GM18511 (cell line): ENCODE measurements around the gene RBMS3.

Experiments used
- ATAC-seq: cut with Tn5 transposase; IDR thresholded peaks from one replicate; pipeline ENCODE4 v1.9.1; 2021; ENCODE audit warnings: mild to moderate bottlenecking, moderate library complexity; ENCODE audit not compliant: unreplicated experiment

The RBMS3 gene

DNA sequence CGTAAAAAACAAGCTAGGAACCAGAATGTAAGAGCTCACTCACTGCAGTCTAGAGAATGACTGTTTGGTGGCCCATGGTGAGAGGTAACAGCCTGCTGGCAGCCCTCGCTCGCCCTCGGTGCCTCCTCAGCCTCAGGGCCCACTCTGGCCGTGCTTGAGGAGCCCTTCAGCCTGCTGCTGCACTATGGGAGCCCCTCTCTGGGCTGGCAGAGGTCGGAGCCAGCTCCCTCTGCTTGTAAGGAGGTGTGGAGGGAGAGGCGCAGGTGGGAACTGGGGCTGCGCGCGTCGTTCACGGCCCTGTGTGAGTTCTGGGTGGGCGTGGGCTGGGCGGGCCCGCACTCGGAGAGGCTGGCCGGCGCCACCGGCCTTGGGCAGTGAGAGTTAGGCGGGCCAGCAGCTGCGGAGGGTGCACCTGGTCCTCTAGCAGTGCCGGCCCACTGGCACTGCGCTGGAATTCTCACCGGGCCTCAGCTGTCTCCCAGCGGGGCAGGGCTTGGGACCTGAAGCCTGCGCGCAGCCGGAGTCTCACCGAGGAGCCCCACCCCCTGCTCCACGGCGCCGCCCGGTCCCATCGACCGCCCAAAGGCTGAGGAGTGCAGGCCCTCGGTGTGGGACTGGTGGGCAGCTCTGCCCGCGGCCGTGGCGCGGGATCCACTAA is 420.6 kb downstream of the RBMS3 start:
- ATAC-seq = no peak

DNA sequence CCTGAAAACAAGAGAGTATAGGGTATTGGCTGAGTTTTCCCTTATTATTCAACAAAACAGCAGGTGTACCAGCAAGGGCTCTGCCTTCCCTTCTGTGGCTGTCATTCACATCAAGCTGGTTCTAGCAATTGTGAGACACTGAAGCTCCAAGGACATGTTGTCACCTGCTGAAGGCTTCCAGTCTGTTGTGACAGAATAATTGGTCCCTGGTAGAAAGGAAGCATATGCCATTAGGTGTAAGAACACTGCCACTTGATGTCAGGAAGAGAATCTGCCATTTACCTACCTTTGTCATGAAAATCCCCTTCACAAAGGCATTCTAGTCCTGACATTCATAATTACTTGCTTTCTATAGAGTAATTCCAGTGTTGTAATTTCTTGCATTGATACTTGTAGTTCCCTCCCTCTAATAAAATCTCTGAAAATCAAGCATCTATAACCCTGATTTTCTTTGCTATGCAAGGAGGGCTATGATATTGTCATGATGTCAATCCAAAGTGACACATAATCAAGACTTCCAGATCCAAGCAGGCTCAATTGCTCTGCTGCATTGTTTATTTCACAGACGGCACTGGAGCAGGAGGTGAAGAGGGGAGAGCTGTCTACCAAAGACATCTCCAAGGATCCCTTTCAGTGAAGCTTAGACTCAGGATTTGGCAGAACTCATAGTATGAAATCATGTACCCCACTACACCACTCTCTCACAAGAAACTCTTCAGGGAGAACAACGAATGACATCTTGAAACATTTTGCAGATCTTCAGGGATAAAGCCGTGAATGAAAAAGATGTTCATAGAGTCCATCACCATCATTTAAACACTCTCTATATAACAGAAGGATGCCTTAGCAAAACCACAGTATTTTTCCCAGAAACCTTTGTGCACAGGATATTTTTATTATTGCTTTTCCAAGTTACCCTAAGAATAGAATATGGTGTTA is 425.3 kb downstream of the RBMS3 start:
- no peak for ATAC-seq

DNA sequence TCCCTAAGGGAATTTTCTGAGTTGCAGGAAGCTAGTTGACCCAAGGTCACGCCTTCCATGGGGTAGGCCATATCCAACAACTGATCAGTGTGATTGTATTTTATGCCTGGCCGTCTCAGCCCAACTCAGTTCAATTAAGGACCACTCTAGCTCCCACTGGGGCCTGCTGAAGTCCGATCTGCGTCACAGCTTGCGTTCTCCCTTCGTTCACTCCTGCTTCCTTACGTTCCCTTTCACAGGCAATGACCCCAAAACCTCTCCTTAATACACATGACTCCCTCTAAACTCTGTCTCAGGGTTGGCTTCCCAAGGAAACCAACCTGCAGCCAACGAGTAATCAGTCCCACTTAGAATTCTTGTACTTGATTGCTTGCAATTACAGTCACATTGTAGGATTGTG is 428.0 kb downstream of the RBMS3 start:
- ATAC-seq = no peak

DNA sequence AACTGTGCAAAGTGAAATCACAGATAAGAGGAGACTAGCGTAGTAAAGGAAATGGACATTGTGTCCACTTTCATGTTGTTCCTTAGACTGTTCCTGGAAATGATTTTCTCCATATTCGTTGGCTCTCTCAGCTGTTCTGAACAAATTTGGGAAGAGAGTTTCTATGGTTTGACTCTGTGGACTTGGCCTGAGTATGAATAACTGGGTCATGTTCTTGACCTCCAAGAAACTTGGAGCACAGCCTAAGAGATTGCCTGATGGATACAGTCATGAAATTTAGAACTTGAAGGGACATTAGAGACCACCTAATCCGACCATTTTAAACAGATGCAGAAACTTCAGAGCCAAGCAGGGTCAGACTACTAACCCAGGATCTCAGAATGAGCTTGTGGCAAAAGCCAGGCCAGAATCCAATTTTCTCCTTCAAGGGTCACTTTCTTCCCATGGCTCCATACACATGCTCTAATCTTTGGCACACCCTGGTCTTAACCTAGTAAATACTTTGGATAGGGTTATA is 430.4 kb downstream of the RBMS3 start:
- no peak for ATAC-seq

DNA sequence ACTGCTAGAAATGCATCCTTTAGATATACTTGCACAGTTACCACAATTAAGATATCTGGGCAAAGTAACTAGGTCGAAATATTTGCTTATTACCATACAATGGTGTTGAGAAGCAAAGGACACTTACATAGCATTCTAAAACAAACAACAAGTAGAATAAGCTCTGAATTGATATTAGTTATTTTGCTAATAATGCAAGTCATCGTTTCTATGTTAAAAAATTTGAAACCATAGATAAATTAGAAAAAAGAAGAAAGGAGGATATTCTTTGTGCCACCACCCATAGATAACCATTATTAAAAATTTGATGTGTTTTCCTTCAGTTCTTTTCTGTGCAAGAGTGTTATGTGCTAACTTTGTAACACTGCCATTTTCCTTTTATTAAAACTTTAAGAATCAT is 435.3 kb downstream of the RBMS3 start:
- ATAC-seq = no peak

DNA sequence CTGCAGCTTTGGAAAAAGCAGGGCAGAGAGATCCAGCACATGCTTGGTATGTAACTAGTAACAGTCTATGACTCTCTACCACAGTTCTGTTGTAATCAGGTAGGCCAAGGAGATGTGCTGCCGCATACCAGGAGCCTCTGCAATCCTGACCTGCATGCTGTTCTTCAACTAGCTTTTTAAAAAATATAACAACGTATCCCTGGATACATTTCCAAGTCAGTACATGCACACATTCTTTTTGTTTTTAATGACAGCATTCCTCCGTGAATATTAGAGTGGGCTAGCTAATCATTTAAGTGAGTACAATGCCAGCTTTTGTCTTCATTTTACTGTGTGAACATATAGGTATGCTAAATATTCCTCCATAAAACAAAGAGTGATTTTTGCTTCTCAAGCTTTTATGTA is 437.8 kb downstream of the RBMS3 start:
- ATAC-seq = no peak

DNA sequence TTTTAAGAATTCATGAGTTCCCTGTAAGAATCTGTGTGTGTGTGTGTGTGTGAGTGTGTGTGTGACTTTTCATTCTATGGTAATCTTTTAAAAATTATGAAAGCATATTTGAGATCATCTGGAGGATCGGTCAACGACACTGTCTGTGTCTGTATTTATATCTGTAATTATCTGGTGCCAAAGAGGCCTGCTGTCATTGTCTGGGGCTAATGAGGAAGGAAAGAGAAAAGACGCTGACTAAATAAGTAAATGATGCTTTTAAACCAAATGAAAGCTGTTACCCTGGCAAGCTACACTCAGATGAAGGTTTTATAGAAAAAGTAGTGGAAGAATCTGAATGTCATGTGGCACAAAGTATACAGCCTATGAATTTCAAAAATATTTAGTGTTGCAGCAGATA is 439.8 kb downstream of the RBMS3 start:
- no peak for ATAC-seq

DNA sequence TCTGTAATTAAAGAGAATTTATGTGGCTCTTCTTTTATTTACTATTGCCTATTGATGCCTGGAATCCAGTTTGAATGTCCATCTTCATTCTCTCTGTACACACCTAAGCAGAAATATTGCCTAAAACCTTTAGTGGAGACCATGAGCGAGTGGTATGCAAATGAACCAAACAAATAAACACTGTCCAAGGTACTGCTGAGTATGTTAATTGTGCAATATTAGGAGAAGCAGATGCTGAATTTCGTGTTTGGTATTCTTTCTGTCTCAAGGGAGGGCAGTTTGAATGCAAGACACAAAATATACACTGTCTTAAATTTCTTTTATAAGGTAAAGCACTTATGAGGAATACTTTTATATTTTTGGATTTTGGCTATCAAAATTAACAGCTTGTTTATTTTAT is 440.9 kb downstream of the RBMS3 start:
- no peak for ATAC-seq

DNA sequence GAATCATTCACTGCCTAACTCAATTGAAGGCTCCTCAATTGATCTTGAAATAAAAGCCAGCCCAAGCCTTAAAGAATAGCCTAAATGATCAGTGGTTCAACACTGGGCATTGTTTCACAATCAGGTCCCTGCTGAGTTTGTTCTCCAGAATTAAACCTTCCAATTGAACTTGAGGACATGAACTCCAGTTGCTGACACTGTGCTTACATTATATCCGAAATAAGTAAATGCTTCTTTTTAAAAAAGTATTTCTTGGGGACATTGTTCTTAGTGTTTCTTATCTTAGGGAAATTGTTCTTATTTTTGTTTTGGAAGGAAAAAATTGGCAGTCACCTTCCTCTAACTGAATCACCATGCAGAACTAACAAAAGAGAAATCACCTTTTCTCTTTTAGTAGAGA is 450.2 kb downstream of the RBMS3 start:
- ATAC-seq = no peak

DNA sequence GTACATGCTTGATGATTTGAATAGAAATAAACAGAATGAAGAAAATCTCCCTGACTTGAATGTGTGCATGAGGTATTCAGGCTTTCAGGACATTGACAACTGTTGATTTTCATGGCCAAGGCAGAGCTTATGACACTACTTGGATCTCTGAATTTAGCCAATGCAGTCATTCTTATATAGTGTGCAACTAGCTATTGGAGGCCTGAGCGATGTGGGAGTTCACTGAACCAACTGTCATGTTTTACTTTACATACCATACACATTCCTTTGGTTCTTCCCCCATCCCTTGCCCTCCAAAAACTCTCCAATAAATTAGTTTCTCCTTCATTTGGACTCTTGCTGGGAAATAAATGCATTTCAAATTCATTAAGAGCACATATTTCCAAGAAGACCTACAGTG is 460.4 kb downstream of the RBMS3 start:
- ATAC-seq = no peak

DNA sequence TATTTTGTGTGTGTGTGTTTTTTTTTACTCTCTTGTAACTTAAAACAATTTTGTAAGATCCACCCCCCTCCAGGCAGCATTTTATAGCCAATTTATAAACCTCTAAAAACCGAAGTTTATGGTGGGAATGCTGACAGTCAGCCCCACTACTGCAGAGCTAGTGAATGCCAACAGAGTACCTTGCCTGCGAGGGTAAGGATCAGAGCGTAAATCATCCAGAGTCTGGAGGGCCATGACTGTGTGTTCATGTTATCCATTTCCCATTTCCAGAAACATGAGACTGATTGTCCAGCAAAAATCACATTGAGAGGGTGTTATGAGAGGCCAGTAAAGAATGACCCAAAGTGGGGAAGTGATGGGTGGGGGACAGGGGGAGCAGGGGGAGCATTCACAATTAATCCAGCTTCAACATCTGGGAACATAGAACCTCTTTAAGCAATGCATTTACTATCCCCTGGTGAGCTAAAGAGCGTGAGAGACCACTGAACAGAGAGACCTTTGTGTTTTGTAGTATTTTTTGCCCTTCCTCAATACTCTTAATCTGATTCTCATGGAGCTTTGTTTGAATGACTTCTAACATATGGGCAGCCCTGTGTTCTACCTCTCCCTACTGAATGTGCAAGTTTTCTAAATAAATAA is 464.5 kb downstream of the RBMS3 start:
- ATAC-seq = no peak

DNA sequence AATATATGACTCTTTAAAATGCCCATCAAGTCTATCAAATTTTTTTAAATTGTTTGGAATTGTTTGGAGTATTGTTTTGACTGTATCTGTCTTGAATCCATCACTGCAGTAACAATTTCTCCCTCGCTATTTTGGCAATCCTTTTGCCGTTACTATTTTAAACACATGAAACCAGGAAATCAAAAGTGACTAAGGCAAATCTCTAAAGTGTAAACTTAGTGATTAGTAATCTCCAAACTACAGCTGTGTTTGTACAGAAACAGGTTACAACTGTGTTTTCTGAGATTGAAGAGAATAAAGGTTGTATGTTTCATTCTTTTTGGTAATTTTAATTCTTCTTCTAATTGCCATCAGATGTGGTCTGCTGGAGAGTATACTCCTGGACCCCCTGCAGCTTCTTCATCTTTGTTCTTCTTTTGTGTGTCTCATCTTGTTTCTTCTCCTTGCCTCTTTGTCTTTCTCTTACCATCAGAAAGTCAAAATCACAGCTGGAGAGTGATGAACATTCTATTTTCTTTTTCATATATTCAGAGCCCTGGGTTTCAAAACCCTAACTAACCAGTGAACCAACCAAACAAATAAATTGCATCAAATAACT is 465.4 kb downstream of the RBMS3 start:
- no peak for ATAC-seq

DNA sequence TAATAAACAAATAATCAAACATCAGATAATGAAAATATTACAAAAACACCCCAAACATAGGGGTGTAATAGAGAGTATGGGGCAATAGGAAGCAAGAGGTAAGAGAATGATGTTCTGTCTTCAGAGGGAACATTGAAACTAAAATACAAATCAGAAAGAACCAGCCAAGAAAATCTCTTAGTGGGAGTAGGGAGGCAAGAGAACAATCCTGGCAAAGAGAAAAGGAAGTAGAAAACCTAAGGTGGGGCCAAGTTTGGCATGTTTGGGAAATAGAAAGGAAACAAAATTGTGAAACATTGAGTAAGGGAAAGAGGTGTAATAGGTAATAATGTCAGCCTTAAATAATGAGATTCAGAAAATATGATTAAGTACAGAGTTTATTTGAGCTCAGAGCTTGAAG is 467.1 kb downstream of the RBMS3 start:
- no peak for ATAC-seq

DNA sequence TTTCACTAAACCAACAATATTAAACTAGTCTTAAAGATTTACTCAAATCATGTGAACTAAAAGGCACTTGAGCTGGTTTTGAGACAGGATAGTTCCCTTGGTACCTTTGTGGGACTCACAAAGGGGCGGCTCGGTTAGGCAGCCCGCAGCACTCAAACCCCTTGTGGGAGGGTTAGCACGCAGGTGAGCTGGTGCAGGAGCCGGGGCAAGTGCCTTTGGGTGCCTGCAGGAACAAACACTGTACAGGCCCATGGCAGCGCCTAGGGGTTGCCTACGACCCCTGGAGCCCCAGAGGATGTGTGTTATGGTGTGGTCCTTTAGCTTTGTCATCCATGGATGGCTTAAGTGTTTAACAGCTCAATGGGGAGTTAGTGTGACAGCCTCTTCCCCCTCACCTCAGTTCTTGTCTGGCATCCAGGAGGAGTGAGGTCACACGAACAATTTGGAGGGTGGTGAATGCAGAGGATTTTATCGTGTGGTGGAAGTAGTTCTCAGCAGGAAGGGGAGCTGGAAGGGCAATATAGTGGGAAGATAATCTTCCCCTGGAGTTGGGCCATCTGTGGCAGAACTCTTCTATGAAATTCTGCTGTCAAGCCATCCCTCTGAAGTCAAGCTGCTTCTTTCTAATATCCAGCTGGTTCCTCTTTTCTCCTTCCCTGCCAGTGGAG is 470.9 kb downstream of the RBMS3 start:
- ATAC-seq = no peak

DNA sequence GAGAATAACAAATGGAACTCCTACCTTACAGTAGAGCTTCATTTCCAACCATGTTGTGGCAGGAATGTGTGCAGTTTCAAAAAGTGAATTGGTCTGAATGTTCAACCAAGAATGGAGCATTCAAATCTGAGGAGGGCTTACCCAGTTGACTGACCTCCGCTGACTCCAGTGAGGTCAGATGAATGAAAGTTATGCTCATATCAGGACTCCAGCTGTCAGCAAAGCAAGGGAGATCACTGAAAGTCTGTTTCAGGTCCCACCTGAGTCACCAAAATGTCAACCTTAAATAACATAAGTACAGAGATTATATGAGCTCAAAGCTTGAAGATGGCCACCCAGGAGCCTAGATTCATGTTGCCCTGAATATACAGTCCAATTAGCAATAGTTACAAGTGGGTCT is 473.5 kb downstream of the RBMS3 start:
- no peak for ATAC-seq

DNA sequence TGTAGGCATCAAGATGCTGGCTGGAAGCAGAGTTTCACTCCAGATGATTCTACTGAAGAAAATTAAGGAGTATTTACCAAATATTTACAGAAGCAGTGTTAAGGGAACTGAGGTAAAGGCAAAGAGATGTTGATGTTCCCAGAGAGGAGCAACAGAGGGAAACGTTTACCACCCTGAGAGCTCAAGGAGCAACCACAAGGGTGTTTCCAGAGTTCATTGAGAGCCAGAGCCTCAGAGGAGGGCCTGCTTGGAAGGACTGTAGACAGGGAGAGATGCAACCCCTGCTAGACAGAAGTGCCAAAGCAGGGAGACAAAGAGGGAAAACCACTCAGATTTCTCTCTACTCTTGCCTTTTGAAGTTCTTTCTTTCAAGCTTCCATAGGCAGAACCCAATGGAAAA is 474.5 kb downstream of the RBMS3 start:
- no peak for ATAC-seq

DNA sequence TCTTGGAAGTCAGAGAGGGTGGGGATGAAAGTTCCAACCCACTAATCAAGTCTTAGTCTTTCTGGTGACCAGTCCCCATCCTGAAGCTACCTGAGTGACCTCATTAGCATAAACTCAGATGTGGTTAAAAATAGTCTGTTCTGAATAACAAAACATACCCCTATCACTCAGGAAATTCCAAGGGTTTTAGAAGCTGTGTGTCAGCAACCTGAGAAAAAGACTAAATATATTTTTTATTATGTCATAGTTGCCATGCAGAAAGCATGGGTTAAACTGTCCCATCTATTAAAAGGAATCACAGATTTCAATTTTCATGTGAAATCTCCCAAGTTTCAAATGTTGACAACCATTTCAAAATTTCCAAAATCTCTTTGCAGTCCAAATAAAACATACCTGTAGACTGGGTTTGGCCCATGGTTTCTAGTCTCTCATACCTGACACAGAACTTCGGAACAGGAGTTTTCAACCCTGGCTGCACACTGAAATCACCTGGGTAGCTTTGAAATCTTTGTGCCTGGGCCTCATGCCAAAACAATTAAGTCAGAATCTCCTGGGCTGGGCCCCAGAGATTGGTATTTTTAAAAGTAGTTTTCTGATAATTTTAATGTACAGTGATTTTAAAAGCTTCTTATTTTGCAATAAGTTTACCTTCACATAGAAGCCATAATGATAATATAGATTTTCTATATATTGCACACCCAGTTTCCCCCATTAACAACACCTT is 476.3 kb downstream of the RBMS3 start:
- ATAC-seq = no peak

DNA sequence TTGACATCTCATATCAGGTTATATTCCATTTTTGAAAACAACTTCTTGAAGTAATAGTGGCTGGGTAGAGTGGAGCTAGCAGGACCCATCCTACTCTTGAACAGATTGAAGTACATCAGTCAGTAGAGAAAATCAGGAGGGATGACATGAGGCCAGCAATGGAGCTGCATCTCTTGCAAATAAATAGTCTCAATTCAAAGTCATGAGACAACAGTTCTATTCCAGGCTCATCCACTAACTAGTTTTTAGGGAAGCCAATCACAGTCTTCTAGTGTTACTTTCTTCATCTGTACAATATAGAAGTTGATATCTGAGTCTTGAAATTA is 477.2 kb downstream of the RBMS3 start:
- no peak for ATAC-seq

DNA sequence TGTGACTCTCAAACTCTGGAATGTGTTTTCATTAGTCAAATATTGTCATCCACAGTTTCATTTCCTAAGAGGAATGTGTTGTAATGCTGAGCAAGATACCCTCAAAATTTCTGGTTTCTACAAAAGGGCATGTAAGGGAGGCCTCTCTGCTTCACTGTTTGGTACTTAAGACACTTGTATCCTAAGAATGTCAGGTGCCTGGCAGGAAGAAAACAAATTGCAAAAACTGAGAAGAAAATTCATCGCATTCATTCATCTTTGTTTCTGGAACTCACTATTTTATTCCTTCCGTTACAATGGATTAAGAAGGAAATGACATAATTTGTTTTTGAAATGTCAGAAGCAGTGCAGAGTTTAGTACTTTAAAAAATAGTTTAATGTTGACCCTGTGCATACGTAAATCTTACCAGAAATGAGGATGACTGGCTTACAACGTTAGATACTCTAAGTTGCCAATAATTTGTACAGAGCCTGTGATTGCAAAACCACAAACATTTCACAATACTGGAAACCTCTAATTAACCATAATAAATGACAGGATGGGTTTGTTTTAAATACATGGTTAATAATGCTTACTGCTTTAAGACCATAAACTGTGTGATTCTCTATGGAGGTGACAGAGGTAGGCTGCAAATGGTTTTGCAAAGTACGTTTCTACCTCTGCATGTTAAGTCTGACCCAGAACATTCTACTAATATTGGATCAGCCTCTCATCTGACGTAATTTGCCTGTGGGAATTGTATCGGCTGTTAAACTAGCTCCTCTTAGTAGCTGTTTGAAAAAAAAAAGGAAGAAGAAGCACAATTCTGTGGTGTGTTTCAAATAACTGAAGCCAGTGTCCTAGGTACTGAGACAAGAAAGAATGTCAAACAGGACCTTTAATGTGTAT is 477.8 kb downstream of the RBMS3 start:
- no peak for ATAC-seq
